ENCODE results near the gene AGGF1. TPM values are rescaled to one million over a fixed set of nuclear protein-coding genes. Genes with fewer than 3 reads are reported as not detected.
A peak's percentile ranks its signal among the peaks of the same experiment; 100 is the strongest.

AGGF1 gene
- polyA plus RNA-seq, 2 of the 4 experiments (the other 2 are of a cell fraction): 15.8 to 32.5 TPM

- ChIA-PET POLR2A (interaction anchor here (0.5 to 1.6 kb wide), 8 partner anchors 13 to 414 kb away, joined by 3 to 7 read pairs (median 3); partner anchors contain the start of gene F2RL1), CTCF (interaction anchor here (0.8 to 2.1 kb wide), 5 partner anchors 13 to 463 kb away, joined by 3 to 7 read pairs (median 3); partner anchors contain the start of gene WDR41)
- 91% methylated on average over 2 of the region's 2 CpGs for WGBS (ENCODE audit: missing lambda C conversion rate)
- peak in 1 of 2 experiments; percentile 8 for DNase-seq (ENCODE audit: low read depth in 1 of 2, low spot score in 1 of 2)
- H3K4me3 ChIP-seq: peak overlapping the region; percentile 82; the same call in 1 of the 3 replicates
- peak overlapping the region; percentile 78 to 95; a peak in 5 of 6 replicates for H3K27ac ChIP-seq
- FAIRE-seq: no peak
- no peak for ATAC-seq
- H3K4me1 ChIP-seq: peaks cover 11% of the 10 kb centered on the region
- H3K9me3 ChIP-seq: peaks cover 12% of the 10 kb centered on the region
- TF ChIP-seq RFX5 (IDR thresholded peaks at IDR 0.05) (no peak), FOSB (CRISPR knock-in tag; IDR thresholded peaks at IDR 0.05) (no peak), CBX2 (IDR thresholded peaks at IDR 0.05; ENCODE audit: borderline replicate concordance, low read depth) (no peak), JUN (IDR thresholded peaks at IDR 0.05) (no peak)
- TF ChIP-seq, protein P1, sequence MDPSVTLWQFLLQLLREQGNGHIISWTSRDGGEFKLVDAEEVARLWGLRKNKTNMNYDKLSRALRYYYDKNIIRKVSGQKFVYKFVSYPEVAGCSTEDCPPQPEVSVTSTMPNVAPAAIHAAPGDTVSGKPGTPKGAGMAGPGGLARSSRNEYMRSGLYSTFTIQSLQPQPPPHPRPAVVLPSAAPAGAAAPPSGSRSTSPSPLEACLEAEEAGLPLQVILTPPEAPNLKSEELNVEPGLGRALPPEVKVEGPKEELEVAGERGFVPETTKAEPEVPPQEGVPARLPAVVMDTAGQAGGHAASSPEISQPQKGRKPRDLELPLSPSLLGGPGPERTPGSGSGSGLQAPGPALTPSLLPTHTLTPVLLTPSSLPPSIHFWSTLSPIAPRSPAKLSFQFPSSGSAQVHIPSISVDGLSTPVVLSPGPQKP (IDR thresholded peaks at IDR 0.05; ENCODE audit: low read depth, low read length): no peak
- H3K4me2 ChIP-seq: peak overlapping the region; percentile 81
Measured at GRCh38 chr5:77029376-77029885, 773 bp upstream of the AGGF1 start.

DNA sequence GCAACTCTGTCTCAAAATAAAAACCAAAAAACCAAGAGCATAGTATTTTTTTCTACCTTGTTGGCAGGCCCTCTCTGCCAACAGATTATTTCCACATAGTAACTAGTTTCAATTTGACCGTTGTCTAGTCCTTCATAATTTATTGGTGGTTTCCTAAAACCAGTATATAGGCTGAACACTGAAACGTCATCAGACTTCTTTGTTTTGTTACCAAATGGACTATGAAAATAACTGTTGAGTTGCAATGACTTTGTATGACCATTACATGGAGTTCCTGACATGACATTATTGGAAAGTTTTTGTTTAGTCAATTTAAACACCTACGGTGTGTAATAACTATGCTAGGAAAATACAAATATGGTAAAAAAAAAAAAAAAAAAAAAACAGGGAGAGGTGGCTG, 1.7 kb downstream of the AGGF1 start:
- peaks cover 12% of the 10 kb centered on the region for H3K9me3 ChIP-seq
- FAIRE-seq: no peak
- H3K27ac ChIP-seq: no peak overlapping the region
- POLR2A ChIA-PET: no interaction called here
- peak overlapping the region; percentile 82 for H3K4me2 ChIP-seq
- no peak for ATAC-seq
- CTCF ChIA-PET: no interaction called here
- no peak for DNase-seq (ENCODE audit: low read depth in 1 of 2, low spot score in 1 of 2)
- no peak for TF ChIP-seq TFCP2L1 (CRISPR knock-in tag; IDR thresholded peaks at IDR 0.05)
- no peak for TF ChIP-seq POLR2AphosphoS2 (conservative IDR thresholded peaks at IDR 0.05; ENCODE audit: low read length)
- TF ChIP-seq SREBF2 (IDR thresholded peaks at IDR 0.05): no peak
- no peak for TF ChIP-seq HOXB13 (CRISPR knock-in tag; IDR thresholded peaks at IDR 0.05; ENCODE audit: low read depth)
- no peak for TF ChIP-seq CBX8 (IDR thresholded peaks at IDR 0.05)
- TF ChIP-seq FOXS1 (CRISPR knock-in tag; IDR thresholded peaks at IDR 0.05): no peak
- peaks cover 11% of the 10 kb centered on the region for H3K4me1 ChIP-seq
- 89% methylated on average over 3 of the region's 3 CpGs for WGBS (ENCODE audit: missing lambda C conversion rate)
- peak overlapping the region; percentile 82; the same call in 2 of the 3 replicates for H3K4me3 ChIP-seq

- no peak overlapping the region for H3K27ac ChIP-seq
- FAIRE-seq: no peak
- peaks cover 12% of the 10 kb centered on the region for H3K9me3 ChIP-seq
- peak; percentile 68 for TF ChIP-seq MAFK (IDR thresholded peaks at IDR 0.05; ENCODE audit: partially characterized antibody)
- TF ChIP-seq HOXB5 (CRISPR knock-in tag; IDR thresholded peaks at IDR 0.05): no peak
- H3K4me1 ChIP-seq: peaks cover 11% of the 10 kb centered on the region
- no peak overlapping the region for H3K4me2 ChIP-seq
- 70% methylated on average over 4 of the region's 4 CpGs for WGBS (ENCODE audit: missing lambda C conversion rate)
- ATAC-seq: no peak
- ChIA-PET CTCF (interaction anchor here (1.2 to 1.3 kb wide), 2 partner anchors 45 to 431 kb away, joined by 3 to 4 read pairs; no protein-coding TSS in a partner anchor), POLR2A (no interaction called here)
- no peak for DNase-seq (ENCODE audit: low read depth in 1 of 2, low spot score in 1 of 2)
- H3K4me3 ChIP-seq: no peak overlapping the region
Measured at GRCh38 chr5:77032635-77033034, 2.4 kb downstream of the AGGF1 start.

- ATAC-seq (no peak), DNase-seq (ENCODE audit: low read depth in 1 of 2, low spot score in 1 of 2) (no peak), FAIRE-seq (no peak)
- Histone ChIP-seq H3K9me3 (peaks cover 12% of the 10 kb centered on the region), H3K4me2 (no peak overlapping the region), H3K4me1 (peaks cover 11% of the 10 kb centered on the region), H3K4me3 (no peak overlapping the region), H3K27ac (no peak overlapping the region)
- ChIA-PET CTCF (interaction anchor here (1.2 to 1.5 kb wide), 4 partner anchors 17 to 432 kb away, joined by 3 to 8 read pairs (median 4); no protein-coding TSS in a partner anchor), POLR2A (no interaction called here)
- WGBS (ENCODE audit: missing lambda C conversion rate): 87% methylated on average over 5 of the region's 5 CpGs
- TF ChIP-seq RAD21 (conservative IDR thresholded peaks at IDR 0.05 in 1 of 2, IDR thresholded peaks at IDR 0.05 in 1 of 2) (no peak), HMGXB4 (CRISPR knock-in tag; IDR thresholded peaks at IDR 0.05; ENCODE audit: borderline replicate concordance) (no peak), CBX8 (IDR thresholded peaks at IDR 0.05) (no peak), JUN (IDR thresholded peaks at IDR 0.05) (no peak), HEYL (CRISPR knock-in tag; IDR thresholded peaks at IDR 0.05) (no peak), NFE2L2 (conservative IDR thresholded peaks at IDR 0.05; ENCODE audit: low read length) (no peak), MAFK (IDR thresholded peaks at IDR 0.05; ENCODE audit: partially characterized antibody) (no peak), KDM1A (IDR thresholded peaks at IDR 0.05; ENCODE audit: low read depth) (no peak), BHLHE40 (IDR thresholded peaks at IDR 0.05; ENCODE audit: low read depth, low read length) (no peak), CHD2 (IDR thresholded peaks at IDR 0.05; ENCODE audit: low read length, partially characterized antibody) (no peak), RARB (CRISPR knock-in tag; IDR thresholded peaks at IDR 0.05) (no peak), ZFP36 (IDR thresholded peaks at IDR 0.05; ENCODE audit: borderline replicate concordance, partially characterized antibody) (no peak), BCL3 (IDR thresholded peaks at IDR 0.05) (no peak)
- TF ChIP-seq, protein P2, sequence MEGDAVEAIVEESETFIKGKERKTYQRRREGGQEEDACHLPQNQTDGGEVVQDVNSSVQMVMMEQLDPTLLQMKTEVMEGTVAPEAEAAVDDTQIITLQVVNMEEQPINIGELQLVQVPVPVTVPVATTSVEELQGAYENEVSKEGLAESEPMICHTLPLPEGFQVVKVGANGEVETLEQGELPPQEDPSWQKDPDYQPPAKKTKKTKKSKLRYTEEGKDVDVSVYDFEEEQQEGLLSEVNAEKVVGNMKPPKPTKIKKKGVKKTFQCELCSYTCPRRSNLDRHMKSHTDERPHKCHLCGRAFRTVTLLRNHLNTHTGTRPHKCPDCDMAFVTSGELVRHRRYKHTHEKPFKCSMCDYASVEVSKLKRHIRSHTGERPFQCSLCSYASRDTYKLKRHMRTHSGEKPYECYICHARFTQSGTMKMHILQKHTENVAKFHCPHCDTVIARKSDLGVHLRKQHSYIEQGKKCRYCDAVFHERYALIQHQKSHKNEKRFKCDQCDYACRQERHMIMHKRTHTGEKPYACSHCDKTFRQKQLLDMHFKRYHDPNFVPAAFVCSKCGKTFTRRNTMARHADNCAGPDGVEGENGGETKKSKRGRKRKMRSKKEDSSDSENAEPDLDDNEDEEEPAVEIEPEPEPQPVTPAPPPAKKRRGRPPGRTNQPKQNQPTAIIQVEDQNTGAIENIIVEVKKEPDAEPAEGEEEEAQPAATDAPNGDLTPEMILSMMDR (IDR thresholded peaks at IDR 0.05): no peak
Measured at GRCh38 chr5:77033338-77033737, 3.1 kb downstream of the AGGF1 start.
